GM19035 (cell line): ENCODE measurements around the gene EHBP1.
"Not testable (repeated sequence)": the region's sequence is repeated elsewhere in the genome, so short reads cannot be mapped to it uniquely, and the experiment has no call there.

Experiments used
- ATAC-seq: cut with Tn5 transposase; IDR thresholded peaks from one replicate; pipeline ENCODE4 v1.9.1; 2021; ENCODE audit not compliant: unreplicated experiment

Gene EHBP1

DNA sequence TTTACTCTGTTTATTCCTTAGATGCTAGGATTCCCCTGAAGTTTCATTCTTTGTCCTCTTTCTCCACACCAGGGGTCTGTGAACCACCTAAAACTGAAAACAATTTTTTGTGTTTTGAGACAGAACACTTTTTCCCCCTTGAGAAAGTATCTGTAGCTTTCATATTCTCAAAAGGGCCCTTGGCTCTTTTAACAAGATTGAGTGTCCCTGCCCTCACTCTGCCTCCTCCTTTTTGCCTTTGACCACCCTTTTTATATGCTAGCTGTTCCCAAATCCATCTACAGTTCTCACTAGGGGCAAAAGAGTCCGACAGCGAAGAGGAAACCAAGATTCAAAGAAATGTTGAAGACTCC, 883 bp upstream of the EHBP1 start:
- ATAC-seq, result no peak

DNA sequence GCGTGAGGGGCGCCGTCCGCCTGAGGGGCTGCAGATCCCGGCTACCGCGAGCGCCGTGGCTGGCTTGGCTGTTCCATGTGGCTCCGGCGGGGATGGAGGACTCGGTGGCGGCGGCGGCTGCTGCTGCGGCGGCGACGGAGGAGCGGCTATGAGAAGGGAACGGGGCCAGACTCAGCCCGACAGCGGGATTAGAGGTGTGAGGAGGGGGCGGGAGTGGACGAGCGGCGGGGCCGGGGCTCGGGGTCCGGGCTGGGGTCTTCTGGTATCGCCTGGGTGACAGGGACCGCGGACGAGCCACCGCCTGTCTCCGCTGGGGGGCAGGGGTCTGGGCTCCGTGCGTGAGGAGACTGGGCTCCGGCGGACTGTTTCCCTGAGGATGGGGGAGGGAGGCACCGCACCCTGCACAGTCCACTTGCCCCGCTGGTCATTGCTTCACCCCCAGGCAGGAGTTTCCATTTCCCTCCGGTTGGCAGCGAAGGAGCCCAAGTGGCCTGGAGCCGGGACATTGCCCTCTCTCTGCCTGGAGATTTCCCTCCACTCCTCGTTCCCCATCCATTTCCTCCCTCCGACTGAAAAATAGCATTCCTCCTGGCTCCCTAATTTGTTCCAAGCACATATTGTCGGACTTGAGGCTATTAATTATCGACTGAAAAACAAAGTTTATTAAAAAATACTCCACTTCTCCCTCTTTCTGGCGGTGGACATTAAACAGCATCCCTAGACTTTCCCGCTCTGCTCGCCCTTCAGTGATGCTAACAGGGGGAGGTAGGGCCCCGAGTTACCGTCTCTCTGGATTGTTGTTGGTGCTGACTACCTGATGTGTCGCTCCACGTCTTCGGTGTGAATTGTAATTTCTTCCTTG, 577 bp downstream of the EHBP1 start:
- peak; percentile 7 for ATAC-seq

GRCh38 chr2:62706721-62707521, 1.4 kb downstream of the EHBP1 start:
- ATAC-seq, result no peak

DNA sequence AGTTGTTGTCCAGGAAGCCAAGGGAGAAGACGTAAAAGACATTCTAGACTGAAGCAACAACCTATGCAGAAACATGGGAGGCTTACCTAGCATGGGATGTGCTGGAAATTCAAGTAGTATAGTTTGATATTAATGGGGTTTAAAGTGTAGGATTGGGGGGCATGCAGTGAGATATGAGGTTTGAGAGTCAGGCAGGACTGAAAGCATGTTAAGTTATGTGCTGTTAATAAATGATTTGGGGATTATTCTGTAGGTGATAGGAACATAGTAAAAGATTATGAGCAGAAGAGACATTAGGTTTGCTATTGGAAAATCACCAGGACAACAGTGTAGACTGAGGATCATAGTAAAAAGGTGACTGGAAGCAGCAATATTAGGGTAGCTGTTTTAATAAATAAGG, 3.2 kb downstream of the EHBP1 start:
- ATAC-seq, result no peak

DNA sequence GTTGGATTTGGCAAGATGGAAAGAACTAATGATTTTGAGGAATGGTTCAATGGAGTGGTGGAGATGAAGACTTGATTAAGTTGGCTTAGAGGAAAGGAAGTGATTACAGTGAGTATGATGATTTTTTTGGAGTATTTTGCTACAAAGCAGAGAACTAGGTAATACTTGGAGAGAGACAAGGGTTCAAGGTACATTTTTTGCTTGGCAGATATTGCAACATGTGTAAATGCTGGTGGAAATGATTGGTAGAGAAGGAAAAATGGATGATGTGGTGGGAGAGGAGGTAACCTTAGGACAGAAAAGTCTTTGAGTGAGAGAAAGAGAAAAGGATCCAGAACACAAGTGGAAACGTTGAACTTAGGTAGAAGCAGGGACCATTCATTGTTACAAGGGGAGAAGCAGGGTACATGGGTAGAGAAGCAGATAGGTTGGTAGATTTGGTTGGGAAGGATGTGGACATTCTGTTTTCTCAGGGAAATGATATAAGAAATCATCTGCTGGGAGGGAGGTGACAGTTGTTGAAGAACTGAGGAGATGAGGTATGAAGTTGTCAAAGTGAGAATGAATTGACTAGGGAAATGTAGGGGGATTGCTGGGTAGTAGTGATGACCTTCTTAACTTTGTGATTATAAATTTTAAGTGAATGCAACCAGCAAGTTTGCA, 6.5 kb downstream of the EHBP1 start:
- ATAC-seq, result no peak

DNA sequence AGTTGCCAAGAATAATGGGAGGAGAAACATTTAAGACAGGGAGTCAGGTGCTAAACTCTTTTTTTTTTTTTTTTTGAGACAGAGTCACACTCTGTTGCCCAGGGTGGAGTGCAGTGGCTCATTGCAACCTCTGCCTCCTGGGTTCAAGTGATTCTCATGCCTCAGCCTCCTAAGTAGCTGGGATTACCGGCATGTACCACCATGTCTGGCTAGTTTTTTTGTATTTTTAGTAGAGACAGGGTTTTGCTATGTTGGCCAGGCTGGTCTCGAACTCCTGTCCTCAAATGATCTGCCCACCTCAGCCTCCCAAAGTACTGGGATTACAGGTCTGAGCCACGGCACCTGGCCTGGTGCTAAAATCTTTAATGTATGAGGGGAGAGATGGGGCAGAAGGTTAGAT, 7.7 kb downstream of the EHBP1 start:
- not testable (repeated sequence) for ATAC-seq

GRCh38 chr2:62713837-62714236, 8.3 kb downstream of the EHBP1 start:
- ATAC-seq, result no peak

GRCh38 chr2:62716768-62717167, 11.3 kb downstream of the EHBP1 start:
- ATAC-seq, result no peak

GRCh38 chr2:62717503-62718081, 12.1 kb downstream of the EHBP1 start:
- no peak for ATAC-seq

GRCh38 chr2:62718225-62718822, 12.8 kb downstream of the EHBP1 start:
- ATAC-seq, result no peak

- no peak for ATAC-seq
These were observed 14.2 kb downstream of the EHBP1 start for GRCh38 chr2:62719757-62720156.

- ATAC-seq, result no peak
These were observed 17.2 kb downstream of the EHBP1 start for GRCh38 chr2:62722679-62723078.

- ATAC-seq, result no peak
These were observed 17.7 kb downstream of the EHBP1 start for GRCh38 chr2:62723253-62723652.

DNA sequence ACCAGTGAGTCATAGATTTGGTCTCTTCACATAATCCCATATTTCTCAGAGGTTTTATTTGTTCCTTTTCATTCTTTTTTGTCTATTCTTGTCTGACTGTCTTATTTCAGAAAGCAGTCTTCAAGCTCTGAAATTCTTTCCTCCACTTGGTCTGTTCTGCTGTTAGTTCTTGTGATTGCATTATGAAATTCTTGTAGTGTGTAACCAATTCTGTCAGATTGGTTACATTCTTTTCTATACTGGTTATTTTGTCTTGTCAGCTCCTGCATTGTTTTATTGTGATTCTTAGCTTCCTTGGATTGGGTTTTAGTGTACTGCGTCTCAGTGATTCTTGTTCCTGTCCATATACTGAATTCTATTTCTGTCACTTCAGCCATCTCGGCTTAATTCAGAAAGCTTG, 18.6 kb downstream of the EHBP1 start:
- no peak for ATAC-seq

GRCh38 chr2:62724886-62725711, 19.6 kb downstream of the EHBP1 start:
- no peak for ATAC-seq

GRCh38 chr2:62725712-62726055, 20.2 kb downstream of the EHBP1 start:
- ATAC-seq, result no peak

- ATAC-seq, result no peak
These were observed 21.9 kb downstream of the EHBP1 start for GRCh38 chr2:62727259-62727867.

DNA sequence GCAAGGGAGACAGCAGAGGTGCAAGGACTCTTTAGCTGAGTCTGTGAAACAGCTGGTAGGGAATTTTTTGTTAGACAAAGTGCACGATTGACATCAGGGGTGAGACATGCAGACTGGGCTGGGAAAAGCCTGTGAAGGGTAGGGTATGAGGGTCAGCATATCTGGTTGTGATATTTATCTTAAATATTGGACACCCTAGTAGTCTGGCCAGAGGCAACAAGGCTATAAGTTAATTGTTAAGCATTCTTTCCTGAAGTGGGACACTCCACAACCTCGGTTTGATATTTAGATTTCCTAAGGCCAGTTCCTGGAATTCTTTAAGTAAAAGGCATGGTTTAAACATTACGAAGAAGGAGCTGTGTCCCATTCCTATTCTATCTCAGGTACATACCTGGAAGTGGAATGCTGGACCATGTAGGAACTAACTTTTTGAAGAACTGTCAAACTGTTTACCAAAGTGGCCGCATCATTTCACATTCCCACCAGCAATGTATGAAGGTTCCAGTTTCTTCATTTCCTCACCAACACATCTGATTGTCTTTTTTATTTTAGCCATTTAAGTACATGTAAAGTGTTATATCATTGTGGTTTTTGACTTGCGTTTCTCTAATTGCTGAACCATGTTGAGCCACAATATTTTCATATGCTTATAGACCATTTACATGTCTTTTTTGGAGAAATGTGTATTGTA, 22.5 kb downstream of the EHBP1 start:
- ATAC-seq, result no peak

DNA sequence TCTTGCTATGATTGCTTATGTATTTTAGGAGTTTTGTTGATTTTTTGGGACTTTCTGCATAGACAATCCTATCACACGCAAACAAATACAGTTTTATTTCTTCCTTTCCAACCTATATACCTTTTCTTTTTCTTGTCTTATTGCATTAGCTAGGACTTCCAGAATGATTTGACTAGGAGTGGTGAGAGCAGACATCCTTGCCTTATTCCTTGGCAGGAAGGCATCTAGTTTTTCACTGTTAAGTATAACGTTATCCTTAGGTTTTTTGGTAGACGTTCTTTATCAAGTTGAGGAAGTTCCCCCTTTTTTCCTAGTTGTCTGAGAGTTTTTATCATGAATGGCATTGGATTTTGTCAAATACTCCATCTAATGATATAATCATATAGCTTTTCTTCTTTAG, 25.8 kb downstream of the EHBP1 start:
- ATAC-seq, result no peak
